ENCODE measurements around the gene C11orf71.

The C11orf71 gene

GRCh38 chr11:114353443-114353842 lies 46.9 kb downstream of the C11orf71 start:
- DNase-seq = no peak

DNA sequence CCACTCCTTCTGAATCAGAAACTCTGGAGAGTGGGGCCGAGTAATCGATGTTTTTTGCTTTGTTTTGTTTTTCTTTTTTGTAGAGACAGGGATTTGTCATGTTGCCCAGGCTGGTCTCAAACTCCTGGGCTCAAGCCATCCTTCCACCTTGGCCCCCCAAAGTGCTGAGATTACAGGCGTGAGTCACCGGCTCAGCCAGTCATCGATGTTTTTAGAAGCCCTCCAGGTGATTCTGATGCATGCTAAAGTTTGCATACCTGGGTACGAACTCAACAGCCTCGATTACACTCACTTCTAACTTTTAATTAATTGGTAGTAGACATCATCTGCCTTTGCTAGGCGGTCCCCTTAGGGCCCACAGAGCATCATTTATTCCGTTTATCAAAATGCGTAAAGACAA lies 50.3 kb downstream of the C11orf71 start:
- no peak for DNase-seq
